BE2C (cell line): ENCODE results near the gene COL11A2.

Source experiments
- DNase-seq: peaks from one replicate; pipeline ENCODE4 v3.0.0-alpha.2; 2020
- H3K27me3 ChIP-seq: fragments of 250-450 bp; sonication (Bioruptor Pico); 2 replicates; pipeline ENCODE4 v1.5.1; 2020; ENCODE audit warnings: mild to moderate bottlenecking
- H3K36me3 ChIP-seq: fragments of 250-450 bp; sonication (Bioruptor Pico); 2 replicates; pipeline ENCODE4 v1.5.1; 2020; ENCODE audit warnings: mild to moderate bottlenecking
- H3K4me1 ChIP-seq: fragments of 250-450 bp; sonication (Bioruptor Pico); 2 replicates; pipeline ENCODE4 v1.5.1; 2020
- H3K4me3 ChIP-seq: 2 replicates; pipeline ENCODE4 v1.5.1; 2011; ENCODE audit warnings: low read depth, low read length
- H3K9me3 ChIP-seq: fragments of 250-450 bp; sonication (Bioruptor Pico); 2 replicates; pipeline ENCODE4 v1.5.1; 2020
- TF ChIP-seq, protein P1 (sequence below): IDR thresholded peaks from 2 replicates; pipeline ENCODE4 v1.5.1; 2012; ENCODE audit warnings: mild to moderate bottlenecking, low read depth, low read length

COL11A2 gene

GRCh38 chr6:33164176-33164575, 28.1 kb downstream of the COL11A2 start:
- H3K4me1 ChIP-seq = no peaks in the 10 kb centered on the region
- H3K36me3 ChIP-seq = no peaks in the 10 kb centered on the region
- no peaks in the 10 kb centered on the region for H3K9me3 ChIP-seq
- DNase-seq = no peak
- TF ChIP-seq, protein P1, sequence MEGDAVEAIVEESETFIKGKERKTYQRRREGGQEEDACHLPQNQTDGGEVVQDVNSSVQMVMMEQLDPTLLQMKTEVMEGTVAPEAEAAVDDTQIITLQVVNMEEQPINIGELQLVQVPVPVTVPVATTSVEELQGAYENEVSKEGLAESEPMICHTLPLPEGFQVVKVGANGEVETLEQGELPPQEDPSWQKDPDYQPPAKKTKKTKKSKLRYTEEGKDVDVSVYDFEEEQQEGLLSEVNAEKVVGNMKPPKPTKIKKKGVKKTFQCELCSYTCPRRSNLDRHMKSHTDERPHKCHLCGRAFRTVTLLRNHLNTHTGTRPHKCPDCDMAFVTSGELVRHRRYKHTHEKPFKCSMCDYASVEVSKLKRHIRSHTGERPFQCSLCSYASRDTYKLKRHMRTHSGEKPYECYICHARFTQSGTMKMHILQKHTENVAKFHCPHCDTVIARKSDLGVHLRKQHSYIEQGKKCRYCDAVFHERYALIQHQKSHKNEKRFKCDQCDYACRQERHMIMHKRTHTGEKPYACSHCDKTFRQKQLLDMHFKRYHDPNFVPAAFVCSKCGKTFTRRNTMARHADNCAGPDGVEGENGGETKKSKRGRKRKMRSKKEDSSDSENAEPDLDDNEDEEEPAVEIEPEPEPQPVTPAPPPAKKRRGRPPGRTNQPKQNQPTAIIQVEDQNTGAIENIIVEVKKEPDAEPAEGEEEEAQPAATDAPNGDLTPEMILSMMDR = no peak
- no peaks in the 10 kb centered on the region for H3K27me3 ChIP-seq
- H3K4me3 ChIP-seq = no peak overlapping the region

DNA sequence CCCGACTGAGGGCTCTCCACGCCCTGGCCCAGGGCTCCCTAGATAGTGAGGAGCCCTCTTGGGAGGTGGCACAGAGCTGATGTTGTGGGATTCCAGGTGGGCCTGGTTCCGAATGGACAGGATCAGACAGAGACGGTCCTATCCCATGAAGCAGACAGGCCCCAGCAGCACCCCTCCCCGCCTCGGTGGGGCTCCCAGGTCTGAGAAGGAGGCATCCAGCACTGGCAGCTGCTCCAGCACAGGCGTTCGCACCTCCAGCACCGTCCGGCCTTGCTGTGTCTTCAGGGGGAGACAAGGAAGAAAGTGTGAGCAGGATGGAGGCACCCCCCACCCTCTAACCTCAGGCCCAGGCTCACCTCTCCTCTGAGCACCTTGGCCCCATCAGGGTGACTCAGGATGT, 28.7 kb downstream of the COL11A2 start:
- no peaks in the 10 kb centered on the region for H3K4me1 ChIP-seq
- TF ChIP-seq, protein P1 = no peak

DNA sequence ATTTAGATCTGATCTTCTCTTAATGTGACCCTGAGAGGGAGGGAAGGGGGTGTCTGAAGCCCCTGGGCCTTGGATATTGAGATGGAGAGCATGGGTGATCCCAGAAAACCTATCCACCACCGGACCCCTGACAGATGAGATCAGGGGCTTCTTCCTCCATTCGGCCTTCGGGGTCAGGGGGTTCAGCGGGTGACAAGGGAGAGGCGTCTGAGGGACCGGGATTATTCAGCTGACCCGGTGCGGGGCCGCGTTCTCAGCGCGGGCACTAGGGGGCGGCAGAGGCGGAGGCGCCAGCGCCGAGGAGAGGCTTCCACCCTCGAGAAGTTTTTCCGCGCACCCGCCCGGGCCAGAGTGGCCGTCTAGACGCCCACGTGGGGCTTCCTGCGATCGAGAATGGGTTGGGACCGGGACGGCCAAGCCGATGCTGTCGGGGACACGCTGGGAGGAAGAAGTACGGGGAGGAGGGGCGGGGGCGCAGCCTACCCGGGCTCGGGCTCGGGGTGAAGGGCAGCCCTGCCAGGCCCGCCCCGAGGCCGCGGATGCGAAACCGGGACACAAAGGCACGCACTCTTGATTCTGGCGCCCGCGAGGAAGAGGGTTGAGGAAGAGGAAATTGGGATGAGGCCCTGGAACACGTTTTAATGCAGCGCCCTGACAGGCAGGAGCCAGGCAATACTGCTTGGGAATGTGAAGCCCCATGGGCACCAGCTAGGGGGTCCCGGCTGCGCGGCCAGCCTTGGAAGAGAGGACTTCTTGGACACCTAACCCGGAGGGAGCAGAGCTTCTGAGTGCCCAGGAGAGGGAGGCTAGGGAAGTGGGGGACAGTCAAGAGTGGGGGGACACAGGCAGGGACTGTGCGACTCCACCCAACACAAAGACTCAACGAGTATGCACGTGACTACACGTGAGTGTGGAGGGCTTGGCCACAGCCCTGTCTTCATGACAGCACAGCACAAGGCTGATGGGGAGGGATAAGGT, 30.6 kb downstream of the COL11A2 start:
- H3K9me3 ChIP-seq = no peaks in the 10 kb centered on the region
- TF ChIP-seq, protein P1 = peak; percentile 86
- no peaks in the 10 kb centered on the region for H3K4me1 ChIP-seq
- H3K36me3 ChIP-seq = no peaks in the 10 kb centered on the region
- peak; percentile 83 for DNase-seq
- H3K27me3 ChIP-seq = no peaks in the 10 kb centered on the region
- peak overlapping the region; percentile 55 for H3K4me3 ChIP-seq

More for the DNA sequence above, 28.7 kb downstream of the COL11A2 start:
- DNase-seq = no peak
- Histone ChIP-seq H3K36me3 (no peaks in the 10 kb centered on the region), H3K9me3 (no peaks in the 10 kb centered on the region), H3K4me3 (no peak overlapping the region), H3K27me3 (no peaks in the 10 kb centered on the region)

GRCh38 chr6:33160728-33161344, 31.4 kb downstream of the COL11A2 start:
- TF ChIP-seq, protein P1 = no peak
- Histone ChIP-seq H3K4me3 (no peak overlapping the region), H3K4me1 (no peaks in the 10 kb centered on the region), H3K27me3 (no peaks in the 10 kb centered on the region), H3K36me3 (no peaks in the 10 kb centered on the region), H3K9me3 (no peaks in the 10 kb centered on the region)
- no peak for DNase-seq

DNA sequence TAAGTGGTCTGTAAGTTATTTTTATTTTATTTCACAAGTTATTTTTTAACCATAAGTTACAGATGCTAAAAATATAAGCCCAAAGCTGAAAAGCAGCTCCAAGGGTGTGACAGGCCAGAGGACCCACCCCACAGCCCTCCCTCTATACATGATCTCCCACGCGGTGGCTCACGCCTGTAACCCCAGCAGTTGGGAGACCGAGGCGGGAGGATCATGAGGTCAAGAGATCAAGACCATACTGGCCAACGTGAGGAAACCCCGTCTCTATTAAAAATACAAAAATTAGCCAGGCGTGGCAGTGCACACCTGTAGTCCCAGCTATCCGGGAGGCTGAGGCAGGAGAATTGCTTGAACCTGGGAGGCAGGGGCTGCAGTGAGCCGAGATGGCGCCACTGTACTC, 32.2 kb downstream of the COL11A2 start:
- H3K9me3 ChIP-seq = no peaks in the 10 kb centered on the region
- TF ChIP-seq, protein P1 = no peak
- H3K4me3 ChIP-seq = no peak overlapping the region
- H3K36me3 ChIP-seq = no peaks in the 10 kb centered on the region
- H3K27me3 ChIP-seq = no peaks in the 10 kb centered on the region
- no peaks in the 10 kb centered on the region for H3K4me1 ChIP-seq
- DNase-seq = no peak

DNA sequence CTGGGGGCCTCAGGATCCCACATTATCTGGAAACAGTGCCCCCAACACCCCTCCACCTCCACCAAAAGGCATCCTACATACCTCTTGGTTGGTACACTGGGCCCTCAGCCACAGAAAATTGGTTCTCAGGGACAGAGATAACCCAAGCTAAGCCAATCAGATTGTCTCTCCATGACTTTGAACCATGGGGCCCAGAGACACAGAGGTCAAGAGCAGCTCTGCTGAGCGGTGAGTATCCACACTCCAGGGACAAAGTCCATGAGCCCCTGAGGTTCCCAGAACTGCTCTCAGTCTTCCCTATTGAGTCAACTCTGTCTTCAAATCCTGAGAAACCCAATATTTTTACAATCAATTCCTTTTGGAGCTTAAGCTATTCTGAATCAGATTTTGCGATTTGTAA, 35.3 kb downstream of the COL11A2 start:
- no peak overlapping the region for H3K4me3 ChIP-seq
- no peak for DNase-seq
- H3K27me3 ChIP-seq = peaks cover 3% of the 10 kb centered on the region; the same call in 1 of the 2 replicates
- no peaks in the 10 kb centered on the region for H3K4me1 ChIP-seq
- H3K9me3 ChIP-seq = no peaks in the 10 kb centered on the region
- no peaks in the 10 kb centered on the region for H3K36me3 ChIP-seq
- TF ChIP-seq, protein P1 = no peak
